ENCODE measurements around the gene IMMP2L.

DNA sequence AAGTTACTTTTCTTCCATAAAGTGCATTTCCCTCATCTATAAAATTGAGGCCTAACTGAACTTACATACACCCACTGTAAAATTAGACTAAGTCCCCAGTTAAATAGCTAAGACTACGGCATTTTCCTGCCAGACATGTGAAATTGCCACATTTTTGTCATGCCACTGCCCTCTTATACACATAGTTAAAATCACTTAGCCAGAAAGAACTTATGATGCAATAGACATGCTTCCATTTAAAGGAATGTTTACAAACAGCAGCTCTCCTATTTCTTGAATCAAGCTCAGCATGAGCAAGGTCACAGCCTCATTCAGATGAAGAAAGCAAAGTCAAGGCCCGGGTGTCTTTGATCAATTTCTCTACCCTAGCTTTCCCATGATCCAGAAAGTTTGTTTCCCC is 295.7 kb downstream of the IMMP2L start:
- peak in 1 of 2 donors; percentile 14 for TF ChIP-seq POLR2A (IDR thresholded peaks at IDR 0.05)
- TF ChIP-seq, protein P1, sequence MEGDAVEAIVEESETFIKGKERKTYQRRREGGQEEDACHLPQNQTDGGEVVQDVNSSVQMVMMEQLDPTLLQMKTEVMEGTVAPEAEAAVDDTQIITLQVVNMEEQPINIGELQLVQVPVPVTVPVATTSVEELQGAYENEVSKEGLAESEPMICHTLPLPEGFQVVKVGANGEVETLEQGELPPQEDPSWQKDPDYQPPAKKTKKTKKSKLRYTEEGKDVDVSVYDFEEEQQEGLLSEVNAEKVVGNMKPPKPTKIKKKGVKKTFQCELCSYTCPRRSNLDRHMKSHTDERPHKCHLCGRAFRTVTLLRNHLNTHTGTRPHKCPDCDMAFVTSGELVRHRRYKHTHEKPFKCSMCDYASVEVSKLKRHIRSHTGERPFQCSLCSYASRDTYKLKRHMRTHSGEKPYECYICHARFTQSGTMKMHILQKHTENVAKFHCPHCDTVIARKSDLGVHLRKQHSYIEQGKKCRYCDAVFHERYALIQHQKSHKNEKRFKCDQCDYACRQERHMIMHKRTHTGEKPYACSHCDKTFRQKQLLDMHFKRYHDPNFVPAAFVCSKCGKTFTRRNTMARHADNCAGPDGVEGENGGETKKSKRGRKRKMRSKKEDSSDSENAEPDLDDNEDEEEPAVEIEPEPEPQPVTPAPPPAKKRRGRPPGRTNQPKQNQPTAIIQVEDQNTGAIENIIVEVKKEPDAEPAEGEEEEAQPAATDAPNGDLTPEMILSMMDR (IDR thresholded peaks at IDR 0.05): no peak

Measured in thyroid gland (tissue), 4 donors.